ENCODE results near the gene ASXL3. TPM values are rescaled to one million over a fixed set of nuclear protein-coding genes. Genes with fewer than 3 reads are reported as not detected.
A peak's percentile ranks its signal among the peaks of the same experiment; 100 is the strongest.

Gene ASXL3
- total and polyA plus RNA-seq, 10 of the 15 experiments (the other 5 are each of a cell fraction or from before 2014, with no cell fraction given) = 0.15 TPM; not detected in 9

- H3K4me1 ChIP-seq (ENCODE audit: control insufficient read depth, insufficient read depth, low read length) = no peaks in the 10 kb centered on the region; the same call in 1 of the 2 replicates
- ChIA-PET SMC1A (ENCODE audit: uncharacterized antibody, unreplicated experiment) (interaction anchor here (1.5 kb wide), 1 partner anchor 12 kb away, joined by 5 read pairs; no protein-coding TSS in a partner anchor), CTCF (no interaction called here), RAD21 (ENCODE audit: unreplicated experiment) (no interaction called here), POLR2A (no interaction called here)
- no peak for FAIRE-seq
- BruUV-seq (replicated peaks) = no TSS peak
- in situ Hi-C loops (cut with MboI) = no loop called here
- H3K79me2 ChIP-seq (ENCODE audit: control insufficient read depth, insufficient read depth, low read length) = no peaks in the 10 kb centered on the region
- WGBS (ENCODE audit: insufficient coverage, insufficient replicate concordance, low lambda C conversion rate, missing lambda C conversion rate) = 0% methylated on average over 4 of the region's 4 CpGs
- H2AFZ ChIP-seq (ENCODE audit: control insufficient read depth, low read depth, low read length) = no peak overlapping the region
- H3K36me3 ChIP-seq (ENCODE audit: control insufficient read depth in 2 of 2, insufficient read depth in 2 of 2, low read length in 1 of 2) = no peaks in the 10 kb centered on the region
- intact Hi-C loops (cut with micrococcal nuclease; ENCODE audit: unreplicated experiment) = no loop called here
- ATAC-seq = peak; percentile 39; the same call in 2 of the 3 replicates
- no peak overlapping the region for H3K4me2 ChIP-seq (ENCODE audit: control insufficient read depth, insufficient read depth)
- H3K27ac ChIP-seq (ENCODE audit: control insufficient read depth, insufficient read depth) = no peak overlapping the region
- H3K9ac ChIP-seq (ENCODE audit: control insufficient read depth, insufficient read depth, low read length) = no peak overlapping the region
- H3K27me3 ChIP-seq (replicated peaks in 1 of 2; ENCODE audit: control insufficient read depth in 2 of 2, insufficient read depth in 2 of 2, low read length in 1 of 2) = peaks cover 2 to 4% of the 10 kb centered on the region in 2 experiments; a peak in 2 of 4 replicates
- H3K9me3 ChIP-seq (replicated peaks; ENCODE audit: control insufficient read depth, insufficient read depth, low read length) = no peaks in the 10 kb centered on the region
- no peak overlapping the region for H3K4me3 ChIP-seq
- no peaks in the 10 kb centered on the region for H4K20me1 ChIP-seq (ENCODE audit: control insufficient read depth, insufficient read depth)
- no peak for DNase-seq (ENCODE audit: low read depth, low spot score)
- TF ChIP-seq, protein P1, sequence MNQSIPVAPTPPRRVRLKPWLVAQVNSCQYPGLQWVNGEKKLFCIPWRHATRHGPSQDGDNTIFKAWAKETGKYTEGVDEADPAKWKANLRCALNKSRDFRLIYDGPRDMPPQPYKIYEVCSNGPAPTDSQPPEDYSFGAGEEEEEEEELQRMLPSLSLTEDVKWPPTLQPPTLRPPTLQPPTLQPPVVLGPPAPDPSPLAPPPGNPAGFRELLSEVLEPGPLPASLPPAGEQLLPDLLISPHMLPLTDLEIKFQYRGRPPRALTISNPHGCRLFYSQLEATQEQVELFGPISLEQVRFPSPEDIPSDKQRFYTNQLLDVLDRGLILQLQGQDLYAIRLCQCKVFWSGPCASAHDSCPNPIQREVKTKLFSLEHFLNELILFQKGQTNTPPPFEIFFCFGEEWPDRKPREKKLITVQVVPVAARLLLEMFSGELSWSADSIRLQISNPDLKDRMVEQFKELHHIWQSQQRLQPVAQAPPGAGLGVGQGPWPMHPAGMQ (IDR thresholded peaks at IDR 0.05; ENCODE audit: borderline replicate concordance) = no peak
- TF ChIP-seq RELA (IDR thresholded peaks at IDR 0.05; ENCODE audit: borderline replicate concordance, partially characterized antibody) = no peak
- TF ChIP-seq E2F8 (IDR thresholded peaks at IDR 0.05; ENCODE audit: low read depth, partially characterized antibody) = no peak
- TF ChIP-seq RAD51 (IDR thresholded peaks at IDR 0.05) = no peak
- TF ChIP-seq CHD1 (IDR thresholded peaks at IDR 0.05; ENCODE audit: low read depth, low read length) = no peak
- no peak for TF ChIP-seq BMI1 (IDR thresholded peaks at IDR 0.05; ENCODE audit: borderline replicate concordance)
- TF ChIP-seq JUNB (IDR thresholded peaks at IDR 0.05) = peak; percentile 56; the same call in 1 of the 2 replicates
- TF ChIP-seq, protein P2, sequence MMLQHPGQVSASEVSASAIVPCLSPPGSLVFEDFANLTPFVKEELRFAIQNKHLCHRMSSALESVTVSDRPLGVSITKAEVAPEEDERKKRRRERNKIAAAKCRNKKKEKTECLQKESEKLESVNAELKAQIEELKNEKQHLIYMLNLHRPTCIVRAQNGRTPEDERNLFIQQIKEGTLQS (IDR thresholded peaks at IDR 0.05; ENCODE audit: borderline replicate concordance, extremely low read depth, low read depth, low read length) = no peak
- no peak for TF ChIP-seq E2F4 (IDR thresholded peaks at IDR 0.05; ENCODE audit: low read depth, low read length)
- no peak for TF ChIP-seq PBX3 (IDR thresholded peaks at IDR 0.05; ENCODE audit: insufficient replicate concordance, low read depth, low read length)
- TF ChIP-seq ZNF24 (IDR thresholded peaks at IDR 0.05) = no peak
- TF ChIP-seq POU2F2 (IDR thresholded peaks at IDR 0.05; ENCODE audit: borderline replicate concordance, low read depth, low read length) = no peak
- peak; percentile 35; the same call in 1 of the 2 replicates for TF ChIP-seq PKNOX1 (IDR thresholded peaks at IDR 0.05)
- no peak for TF ChIP-seq MLLT1 (IDR thresholded peaks at IDR 0.05)
- TF ChIP-seq RUNX3 (IDR thresholded peaks at IDR 0.05; ENCODE audit: low read length) = peak; percentile 38; the same call in 1 of the 2 replicates
Measured at GRCh38 chr18:33729556-33729955, 151.5 kb downstream of the ASXL3 start.

All from GM12878 (cell line).